ENCODE measurements around the gene OLA1. TPM values are rescaled to one million over a fixed set of nuclear protein-coding genes. Genes with fewer than 3 reads are reported as not detected.

The OLA1 gene
- total RNA-seq, 1 experiment from 2014 or later: 124 TPM

- no peak overlapping the region for H3K27ac Mint-ChIP-seq (ENCODE audit: unreplicated experiment)
- H3K9me3 Mint-ChIP-seq (ENCODE audit: low read depth, unreplicated experiment): no peaks in the 10 kb centered on the region
- no peaks in the 10 kb centered on the region for H3K36me3 Mint-ChIP-seq (ENCODE audit: insufficient read depth, unreplicated experiment)
- H3K4me1 Mint-ChIP-seq (ENCODE audit: low read depth, unreplicated experiment): no peaks in the 10 kb centered on the region
- no peak overlapping the region for H3K4me3 Mint-ChIP-seq (ENCODE audit: low read depth, unreplicated experiment)
- no TSS peak for BruUV-seq (replicated peaks)
- intact Hi-C loops (cut with micrococcal nuclease; ENCODE audit: unreplicated experiment): no loop called here
- no peak for TF ChIP-seq CTCF (IDR thresholded peaks at IDR 0.05; ENCODE audit: unreplicated experiment)
- no peak for DNase-seq
- CTCF ChIA-PET: no interaction called here
- H3K27me3 Mint-ChIP-seq (ENCODE audit: unreplicated experiment): no peaks in the 10 kb centered on the region
Observed at GRCh38 chr2:174224665-174225288, 23.6 kb downstream of the OLA1 start.

- CTCF ChIA-PET: interaction anchor here (0.6 to 0.7 kb wide), 2 partner anchors 31 to 1323 kb away, joined by 3 to 7 read pairs; no protein-coding TSS in a partner anchor
- peaks cover 3% of the 10 kb centered on the region for H3K36me3 Mint-ChIP-seq (ENCODE audit: insufficient read depth, unreplicated experiment)
- no peak overlapping the region for H3K27ac Mint-ChIP-seq (ENCODE audit: unreplicated experiment)
- intact Hi-C loops (cut with micrococcal nuclease; ENCODE audit: unreplicated experiment): no loop called here
- TF ChIP-seq CTCF (IDR thresholded peaks at IDR 0.05; ENCODE audit: unreplicated experiment): no peak
- H3K27me3 Mint-ChIP-seq (ENCODE audit: unreplicated experiment): no peaks in the 10 kb centered on the region
- no peaks in the 10 kb centered on the region for H3K4me1 Mint-ChIP-seq (ENCODE audit: low read depth, unreplicated experiment)
- no peak for DNase-seq
- H3K4me3 Mint-ChIP-seq (ENCODE audit: low read depth, unreplicated experiment): no peak overlapping the region
- no peaks in the 10 kb centered on the region for H3K9me3 Mint-ChIP-seq (ENCODE audit: low read depth, unreplicated experiment)
- BruUV-seq (replicated peaks): no TSS peak
Observed at GRCh38 chr2:174224125-174224524, 24.2 kb downstream of the OLA1 start.

DNA sequence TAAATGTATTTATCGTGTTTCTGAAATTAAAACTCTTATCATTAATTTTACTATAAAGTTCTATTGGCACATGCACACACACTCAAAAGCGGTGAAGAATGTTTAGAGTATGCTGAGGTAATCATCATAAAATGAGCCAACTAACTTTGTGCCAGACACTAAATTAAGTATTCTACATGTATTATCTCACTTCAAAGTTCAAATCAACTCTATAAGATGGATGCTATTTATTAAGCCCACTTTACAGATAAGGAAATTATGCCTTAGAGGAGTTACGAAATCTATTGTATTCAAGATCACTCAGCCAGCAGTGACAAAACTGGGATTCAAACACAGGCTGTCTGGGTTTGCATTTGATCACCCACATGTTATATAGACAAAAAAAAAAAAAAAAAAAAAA lies 24.9 kb downstream of the OLA1 start:
- no peak for DNase-seq
- Mint-ChIP-seq H3K4me3 (ENCODE audit: low read depth, unreplicated experiment) (no peak overlapping the region), H3K36me3 (ENCODE audit: insufficient read depth, unreplicated experiment) (peaks cover 3% of the 10 kb centered on the region), H3K27ac (ENCODE audit: unreplicated experiment) (no peak overlapping the region), H3K27me3 (ENCODE audit: unreplicated experiment) (no peaks in the 10 kb centered on the region), H3K4me1 (ENCODE audit: low read depth, unreplicated experiment) (no peaks in the 10 kb centered on the region), H3K9me3 (ENCODE audit: low read depth, unreplicated experiment) (no peaks in the 10 kb centered on the region)
- CTCF ChIA-PET: interaction anchor here (0.6 to 0.7 kb wide), 2 partner anchors 32 to 1322 kb away, joined by 3 to 7 read pairs; no protein-coding TSS in a partner anchor
- no TSS peak for BruUV-seq (replicated peaks)
- TF ChIP-seq CTCF (IDR thresholded peaks at IDR 0.05; ENCODE audit: unreplicated experiment): no peak
- intact Hi-C loops (cut with micrococcal nuclease; ENCODE audit: unreplicated experiment): no loop called here

DNA sequence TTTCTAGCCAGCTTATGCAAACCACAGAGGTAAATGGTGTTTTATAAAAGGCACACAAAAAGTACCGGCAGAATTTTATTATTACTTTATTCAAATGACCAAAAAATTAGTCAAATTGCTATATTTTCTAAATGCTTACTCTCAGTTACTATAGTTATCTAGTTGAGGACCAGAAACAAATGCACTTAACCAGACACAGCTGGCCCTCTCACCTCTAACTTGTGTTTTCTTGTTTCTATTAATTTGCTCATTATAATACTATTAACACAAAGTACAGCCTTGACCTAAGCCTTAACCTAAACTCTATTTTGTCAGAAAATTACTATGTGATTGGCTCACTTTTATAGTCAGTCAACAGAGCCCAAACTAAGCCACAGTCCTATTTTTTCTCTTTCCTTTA lies 26.2 kb downstream of the OLA1 start:
- CTCF ChIA-PET: no interaction called here
- BruUV-seq (replicated peaks): no TSS peak

More for the DNA sequence above, 26.2 kb downstream of the OLA1 start:
- no peaks in the 10 kb centered on the region for H3K4me1 Mint-ChIP-seq (ENCODE audit: low read depth, unreplicated experiment)
- no peak for DNase-seq
- H3K36me3 Mint-ChIP-seq (ENCODE audit: insufficient read depth, unreplicated experiment): peaks cover 3% of the 10 kb centered on the region
- no peak overlapping the region for H3K4me3 Mint-ChIP-seq (ENCODE audit: low read depth, unreplicated experiment)
- no peaks in the 10 kb centered on the region for H3K27me3 Mint-ChIP-seq (ENCODE audit: unreplicated experiment)
- intact Hi-C loops (cut with micrococcal nuclease; ENCODE audit: unreplicated experiment): no loop called here
- TF ChIP-seq CTCF (IDR thresholded peaks at IDR 0.05; ENCODE audit: unreplicated experiment): no peak
- H3K9me3 Mint-ChIP-seq (ENCODE audit: low read depth, unreplicated experiment): no peaks in the 10 kb centered on the region
- H3K27ac Mint-ChIP-seq (ENCODE audit: unreplicated experiment): peak overlapping the region; percentile 46

Measured in Calu3 (cell line).